Measurements from ENCODE around the gene DYRK2.
"Not testable (repeated sequence)": the region's sequence is repeated elsewhere in the genome, so short reads cannot be mapped to it uniquely, and the experiment has no call there.

Gene DYRK2

DNA sequence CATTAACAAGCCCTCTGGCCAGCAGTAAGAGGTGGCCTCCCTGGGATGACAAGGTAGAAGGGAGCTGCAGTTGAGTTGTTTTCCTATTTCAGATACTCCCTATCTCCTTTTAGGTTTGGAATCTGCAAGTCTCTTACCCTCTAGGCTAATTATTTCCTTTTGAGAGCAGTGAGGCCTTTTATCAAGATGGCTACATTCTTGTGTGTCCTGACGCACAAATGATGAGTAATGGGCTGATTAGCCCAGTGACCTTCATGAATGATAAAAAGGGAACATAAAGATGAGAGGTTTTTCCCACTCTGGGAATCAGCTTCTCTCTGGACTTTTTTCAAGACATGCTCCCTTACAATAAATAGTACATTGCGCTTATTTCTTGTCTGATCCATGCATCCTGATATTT is 22.9 kb downstream of the DYRK2 start:
- Histone ChIP-seq H3K4me3 (ENCODE audit: low read depth, low read length) (no peak overlapping the region), H3K36me3 (ENCODE audit: control insufficient read depth, insufficient read depth, low read length) (no peaks in the 10 kb centered on the region), H3K9ac (ENCODE audit: low read depth, low read length) (no peak overlapping the region), H3K27me3 (ENCODE audit: control insufficient read depth, insufficient read depth, low read length) (no peaks in the 10 kb centered on the region), H3K27ac (ENCODE audit: low read depth, low read length) (peak overlapping the region; percentile 12), H3K4me1 (ENCODE audit: control insufficient read depth, insufficient read depth, low read length) (no peaks in the 10 kb centered on the region), H3K9me3 (ENCODE audit: control insufficient read depth, insufficient read depth, low read length) (peaks cover 16% of the 10 kb centered on the region; the same call in 1 of the 2 replicates)

GRCh38 chr12:67671892-67672291 is 23.3 kb downstream of the DYRK2 start:
- Histone ChIP-seq H3K27ac (ENCODE audit: low read depth, low read length) (peak overlapping the region; percentile 12), H3K4me3 (ENCODE audit: low read depth, low read length) (no peak overlapping the region), H3K27me3 (ENCODE audit: control insufficient read depth, insufficient read depth, low read length) (no peaks in the 10 kb centered on the region), H3K4me1 (ENCODE audit: control insufficient read depth, insufficient read depth, low read length) (no peaks in the 10 kb centered on the region), H3K36me3 (ENCODE audit: control insufficient read depth, insufficient read depth, low read length) (no peaks in the 10 kb centered on the region), H3K9me3 (ENCODE audit: control insufficient read depth, insufficient read depth, low read length) (peaks cover 16% of the 10 kb centered on the region; the same call in 1 of the 2 replicates), H3K9ac (ENCODE audit: low read depth, low read length) (no peak overlapping the region)

GRCh38 chr12:67672507-67672906 is 24.0 kb downstream of the DYRK2 start:
- H3K36me3 ChIP-seq (ENCODE audit: control insufficient read depth, insufficient read depth, low read length), result not testable (repeated sequence)

DNA sequence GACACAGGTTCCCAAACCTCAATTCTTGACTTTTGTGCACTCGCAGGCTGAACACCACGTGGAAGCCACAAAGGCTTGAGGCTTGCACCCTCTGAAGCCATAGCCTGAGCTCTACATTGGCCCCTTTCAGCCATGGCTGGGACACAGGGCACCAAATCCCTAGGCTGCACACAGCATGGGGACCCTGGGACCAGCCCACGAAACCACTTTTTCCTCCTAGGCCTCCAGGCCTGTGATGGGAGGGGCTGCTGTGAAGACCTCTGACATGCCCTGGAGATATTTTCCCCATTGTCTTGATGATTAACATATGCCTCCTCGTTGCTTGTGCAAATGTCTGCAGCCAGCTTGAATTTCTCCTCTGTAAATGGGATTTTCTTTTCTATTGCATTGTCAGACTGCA is 25.0 kb downstream of the DYRK2 start:
- H3K27me3 ChIP-seq (ENCODE audit: control insufficient read depth, insufficient read depth, low read length); H3K4me1 ChIP-seq (ENCODE audit: control insufficient read depth, insufficient read depth, low read length): not testable (repeated sequence)

More at GRCh38 chr12:67672507-67672906, 24.0 kb downstream of the DYRK2 start:
- not testable (repeated sequence) for H3K4me3 ChIP-seq (ENCODE audit: low read depth, low read length); H3K9ac ChIP-seq (ENCODE audit: low read depth, low read length); H3K27me3 ChIP-seq (ENCODE audit: control insufficient read depth, insufficient read depth, low read length); H3K4me1 ChIP-seq (ENCODE audit: control insufficient read depth, insufficient read depth, low read length); H3K27ac ChIP-seq (ENCODE audit: low read depth, low read length)
- H3K9me3 ChIP-seq (ENCODE audit: control insufficient read depth, insufficient read depth, low read length), result peaks cover 16% of the 10 kb centered on the region; the same call in 1 of the 2 replicates

DNA sequence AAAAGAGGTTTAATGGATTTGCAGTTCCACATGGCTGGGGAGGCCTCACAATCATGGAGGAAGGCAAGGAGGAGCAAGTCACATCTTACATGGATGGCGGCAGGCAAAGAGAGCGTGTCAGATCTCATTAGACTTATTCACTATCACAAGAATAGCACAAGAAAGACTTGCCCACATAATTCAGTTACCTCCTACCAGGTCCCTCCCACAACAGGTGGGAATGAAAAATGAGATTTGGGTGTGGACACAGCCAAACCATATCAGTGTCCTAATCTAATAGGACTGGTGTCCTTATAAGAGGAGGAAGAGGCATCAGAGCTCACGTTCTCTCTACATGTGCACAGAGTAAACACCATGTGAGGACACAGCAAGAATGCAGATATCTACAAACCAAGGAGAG is 25.9 kb downstream of the DYRK2 start:
- peaks cover 16% of the 10 kb centered on the region; the same call in 1 of the 2 replicates for H3K9me3 ChIP-seq (ENCODE audit: control insufficient read depth, insufficient read depth, low read length)
- H3K9ac ChIP-seq (ENCODE audit: low read depth, low read length), result no peak overlapping the region
- no peaks in the 10 kb centered on the region for H3K27me3 ChIP-seq (ENCODE audit: control insufficient read depth, insufficient read depth, low read length)
- H3K36me3 ChIP-seq (ENCODE audit: control insufficient read depth, insufficient read depth, low read length), result no peaks in the 10 kb centered on the region
- no peak overlapping the region for H3K27ac ChIP-seq (ENCODE audit: low read depth, low read length)
- H3K4me3 ChIP-seq (ENCODE audit: low read depth, low read length), result no peak overlapping the region
- no peaks in the 10 kb centered on the region for H3K4me1 ChIP-seq (ENCODE audit: control insufficient read depth, insufficient read depth, low read length)

More for the DNA sequence above, 25.0 kb downstream of the DYRK2 start:
- not testable (repeated sequence) for H3K4me3 ChIP-seq (ENCODE audit: low read depth, low read length); H3K27ac ChIP-seq (ENCODE audit: low read depth, low read length); H3K36me3 ChIP-seq (ENCODE audit: control insufficient read depth, insufficient read depth, low read length); H3K9ac ChIP-seq (ENCODE audit: low read depth, low read length)
- peaks cover 16% of the 10 kb centered on the region; the same call in 1 of the 2 replicates for H3K9me3 ChIP-seq (ENCODE audit: control insufficient read depth, insufficient read depth, low read length)

- peaks cover 16% of the 10 kb centered on the region; the same call in 1 of the 2 replicates for H3K9me3 ChIP-seq (ENCODE audit: control insufficient read depth, insufficient read depth, low read length)
- no peak overlapping the region for H3K9ac ChIP-seq (ENCODE audit: low read depth, low read length)
- no peak overlapping the region for H3K4me3 ChIP-seq (ENCODE audit: low read depth, low read length)
Measured at GRCh38 chr12:67676624-67677023, 28.1 kb downstream of the DYRK2 start.

DNA sequence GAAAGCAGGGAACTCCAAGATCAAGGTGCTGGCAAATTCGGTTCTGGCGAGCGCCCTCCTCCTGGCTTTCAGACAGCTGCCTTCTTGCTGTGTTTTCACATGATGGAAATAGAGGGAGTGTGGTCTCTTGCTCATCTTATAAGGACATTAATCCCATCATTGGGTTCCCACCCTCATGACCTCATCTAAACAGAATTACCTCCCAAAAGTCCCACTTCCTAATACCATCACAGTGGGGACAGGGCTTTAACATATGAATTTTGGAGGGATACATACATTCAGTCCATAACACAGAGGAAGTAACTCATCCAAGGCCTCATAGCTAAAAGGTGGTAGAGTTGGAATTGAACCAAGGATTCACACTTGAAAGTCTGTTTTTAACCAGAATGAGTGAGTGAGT is 28.6 kb downstream of the DYRK2 start:
- H3K27me3 ChIP-seq (ENCODE audit: control insufficient read depth, insufficient read depth, low read length), result no peaks in the 10 kb centered on the region
- no peak overlapping the region for H3K4me3 ChIP-seq (ENCODE audit: low read depth, low read length)
- no peaks in the 10 kb centered on the region for H3K4me1 ChIP-seq (ENCODE audit: control insufficient read depth, insufficient read depth, low read length)
- H3K36me3 ChIP-seq (ENCODE audit: control insufficient read depth, insufficient read depth, low read length), result no peaks in the 10 kb centered on the region
- H3K9me3 ChIP-seq (ENCODE audit: control insufficient read depth, insufficient read depth, low read length), result peaks cover 16% of the 10 kb centered on the region; the same call in 1 of the 2 replicates
- no peak overlapping the region for H3K9ac ChIP-seq (ENCODE audit: low read depth, low read length)
- H3K27ac ChIP-seq (ENCODE audit: low read depth, low read length), result no peak overlapping the region

More at GRCh38 chr12:67676624-67677023, 28.1 kb downstream of the DYRK2 start:
- Histone ChIP-seq H3K27me3 (ENCODE audit: control insufficient read depth, insufficient read depth, low read length) (no peaks in the 10 kb centered on the region), H3K4me1 (ENCODE audit: control insufficient read depth, insufficient read depth, low read length) (no peaks in the 10 kb centered on the region), H3K36me3 (ENCODE audit: control insufficient read depth, insufficient read depth, low read length) (no peaks in the 10 kb centered on the region), H3K27ac (ENCODE audit: low read depth, low read length) (no peak overlapping the region)

GRCh38 chr12:67681105-67681778 is 32.7 kb downstream of the DYRK2 start:
- Histone ChIP-seq H3K27ac (ENCODE audit: low read depth, low read length) (no peak overlapping the region), H3K27me3 (ENCODE audit: control insufficient read depth, insufficient read depth, low read length) (no peaks in the 10 kb centered on the region), H3K9me3 (ENCODE audit: control insufficient read depth, insufficient read depth, low read length) (no peaks in the 10 kb centered on the region), H3K4me1 (ENCODE audit: control insufficient read depth, insufficient read depth, low read length) (peaks cover 16% of the 10 kb centered on the region), H3K36me3 (ENCODE audit: control insufficient read depth, insufficient read depth, low read length) (no peaks in the 10 kb centered on the region), H3K9ac (ENCODE audit: low read depth, low read length) (no peak overlapping the region), H3K4me3 (ENCODE audit: low read depth, low read length) (no peak overlapping the region)

DNA sequence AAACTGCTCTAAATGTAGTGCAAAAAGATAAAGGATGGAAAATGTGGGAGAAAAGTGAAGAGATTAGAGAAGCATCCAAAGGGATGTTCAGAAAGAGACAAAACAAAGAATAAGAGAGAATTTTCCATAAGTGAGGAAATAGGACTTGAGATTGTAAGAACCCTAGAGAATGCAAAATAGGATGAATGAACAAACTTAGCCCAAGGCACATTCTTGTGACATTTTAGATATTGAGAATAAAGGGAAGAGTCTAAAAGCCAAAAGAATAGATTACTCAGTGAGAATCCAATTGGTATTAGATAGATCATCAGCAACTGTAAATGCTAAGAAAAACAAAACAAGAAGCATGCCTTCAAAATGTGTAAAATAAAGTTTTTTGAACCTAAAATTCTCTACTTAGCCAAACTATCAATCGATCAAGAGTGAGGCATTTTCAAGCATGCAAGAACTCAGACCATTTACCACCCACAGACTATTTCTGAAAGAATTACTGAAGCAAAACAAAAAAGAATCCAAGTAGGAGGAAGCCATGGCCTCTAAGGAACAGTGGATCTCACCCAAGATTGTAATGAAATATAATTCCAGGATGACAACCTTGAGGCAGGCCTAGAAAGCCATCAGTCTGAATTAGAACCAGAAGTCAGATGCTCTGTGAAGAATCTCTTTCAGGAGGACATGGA is 33.5 kb downstream of the DYRK2 start:
- Histone ChIP-seq H3K36me3 (ENCODE audit: control insufficient read depth, insufficient read depth, low read length) (no peaks in the 10 kb centered on the region), H3K27me3 (ENCODE audit: control insufficient read depth, insufficient read depth, low read length) (no peaks in the 10 kb centered on the region), H3K27ac (ENCODE audit: low read depth, low read length) (no peak overlapping the region), H3K9me3 (ENCODE audit: control insufficient read depth, insufficient read depth, low read length) (no peaks in the 10 kb centered on the region), H3K4me1 (ENCODE audit: control insufficient read depth, insufficient read depth, low read length) (peaks cover 18% of the 10 kb centered on the region), H3K9ac (ENCODE audit: low read depth, low read length) (no peak overlapping the region), H3K4me3 (ENCODE audit: low read depth, low read length) (no peak overlapping the region)

DNA sequence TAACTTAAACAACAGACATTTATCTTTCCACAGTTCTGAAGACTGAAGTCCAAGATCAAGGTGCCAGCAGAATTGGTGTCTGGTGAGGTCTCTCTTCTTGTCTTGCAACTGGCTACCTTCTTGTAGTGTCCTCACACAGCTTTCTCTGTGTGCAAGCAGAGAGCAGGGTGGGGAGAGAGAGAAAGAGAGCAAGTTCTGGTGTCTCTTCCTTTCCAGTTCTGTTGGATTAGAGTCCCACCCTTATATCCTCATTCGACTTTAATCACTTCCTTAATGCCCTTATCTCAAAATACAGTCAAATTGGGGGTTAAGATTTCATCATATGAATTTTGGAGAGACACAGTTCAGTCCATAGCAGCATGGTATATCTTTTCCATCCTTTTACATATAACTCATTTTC is 40.8 kb downstream of the DYRK2 start:
- Histone ChIP-seq H3K27me3 (ENCODE audit: control insufficient read depth, insufficient read depth, low read length) (no peaks in the 10 kb centered on the region), H3K27ac (ENCODE audit: low read depth, low read length) (no peak overlapping the region), H3K4me3 (ENCODE audit: low read depth, low read length) (no peak overlapping the region), H3K36me3 (ENCODE audit: control insufficient read depth, insufficient read depth, low read length) (no peaks in the 10 kb centered on the region), H3K9ac (ENCODE audit: low read depth, low read length) (no peak overlapping the region), H3K4me1 (ENCODE audit: control insufficient read depth, insufficient read depth, low read length) (peaks cover 12% of the 10 kb centered on the region), H3K9me3 (ENCODE audit: control insufficient read depth, insufficient read depth, low read length) (no peaks in the 10 kb centered on the region)

DNA sequence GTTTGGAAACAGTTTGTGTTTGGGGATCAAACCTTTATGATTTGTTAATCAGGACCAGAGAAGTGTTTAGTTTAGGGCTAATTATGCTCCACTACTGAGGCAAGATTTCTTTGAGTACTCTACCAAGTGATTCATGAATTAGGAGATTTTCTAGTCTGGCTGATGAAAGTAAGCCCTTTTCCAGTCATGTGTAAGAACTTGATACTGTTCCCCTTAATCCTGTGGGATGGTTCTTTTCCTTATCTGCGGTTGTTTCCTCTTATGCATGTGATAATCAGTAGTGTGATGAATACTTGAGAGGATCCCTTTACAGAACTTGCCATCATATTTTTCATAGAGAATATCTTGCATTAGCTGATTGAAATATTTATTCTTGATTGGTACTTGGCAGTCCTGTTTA is 42.1 kb downstream of the DYRK2 start:
- Histone ChIP-seq H3K9me3 (ENCODE audit: control insufficient read depth, insufficient read depth, low read length) (no peaks in the 10 kb centered on the region), H3K9ac (ENCODE audit: low read depth, low read length) (no peak overlapping the region), H3K27me3 (ENCODE audit: control insufficient read depth, insufficient read depth, low read length) (no peaks in the 10 kb centered on the region), H3K27ac (ENCODE audit: low read depth, low read length) (no peak overlapping the region), H3K4me1 (ENCODE audit: control insufficient read depth, insufficient read depth, low read length) (peaks cover 12% of the 10 kb centered on the region), H3K36me3 (ENCODE audit: control insufficient read depth, insufficient read depth, low read length) (no peaks in the 10 kb centered on the region), H3K4me3 (ENCODE audit: low read depth, low read length) (no peak overlapping the region)

Measured in HUES48 (cell line).